Mesenchymal stem cell (in vitro differentiated cells and primary cell): ENCODE measurements around the gene ASMT.
A peak's percentile ranks its signal among the peaks of the same experiment; 100 is the strongest.

Source experiments
- DNase-seq: peaks from one replicate; pipeline ENCODE4 v3.0.0-alpha.2; 2013
- H2AFZ ChIP-seq: one replicate; pipeline ENCODE4 v1.6.1; 2013; ENCODE audit warnings: low read depth, mild to moderate bottlenecking, control low read depth, inconsistent platforms, low read length, moderate library complexity
- H2AK5ac ChIP-seq: 2 replicates; pipeline ENCODE4 v1.6.1; 2013; ENCODE audit warnings: low read length, moderate library complexity, mild to moderate bottlenecking, inconsistent platforms; ENCODE audit not compliant: severe bottlenecking
- H2BK120ac ChIP-seq: one replicate; pipeline ENCODE4 v1.6.1; 2013; ENCODE audit warnings: low read depth, mild to moderate bottlenecking, inconsistent platforms, low read length, moderate library complexity
- H2BK12ac ChIP-seq, 2 experiments: one replicate each; pipeline ENCODE4 v1.6.1; 2013; ENCODE audit warnings: inconsistent platforms in 2 of 2, low read length in 2 of 2, mild to moderate bottlenecking in 2 of 2, moderate library complexity in 2 of 2, control low read depth in 1 of 2
- H2BK15ac ChIP-seq: one replicate; pipeline ENCODE4 v1.6.1; 2013; ENCODE audit warnings: mild to moderate bottlenecking, low read depth, inconsistent platforms; ENCODE audit not compliant: poor library complexity, severe bottlenecking
- H2BK5ac ChIP-seq: 2 replicates; pipeline ENCODE4 v1.6.1; 2013; ENCODE audit warnings: low read depth, mild to moderate bottlenecking, low read length, control low read depth, inconsistent platforms; ENCODE audit not compliant: poor library complexity, severe bottlenecking
- H3K14ac ChIP-seq, 2 experiments: one replicate each; pipeline ENCODE4 v1.6.1; 2013; ENCODE audit warnings: inconsistent platforms in 2 of 2, low read length in 2 of 2, control low read depth in 1 of 2, mild to moderate bottlenecking in 1 of 2, moderate library complexity in 1 of 2
- H3K18ac ChIP-seq, 2 experiments: one replicate each; pipeline ENCODE4 v1.6.1; 2013; ENCODE audit warnings: inconsistent platforms in 2 of 2, low read length in 2 of 2, control low read depth in 1 of 2, low read depth in 1 of 2, mild to moderate bottlenecking in 1 of 2
- H3K23ac ChIP-seq, 2 experiments: one replicate each; pipeline ENCODE4 v1.6.1; 2013; ENCODE audit warnings: inconsistent platforms in 2 of 2, low read length in 2 of 2, mild to moderate bottlenecking in 2 of 2, moderate library complexity in 2 of 2, control low read depth in 1 of 2
- H3K27ac ChIP-seq: 2 replicates; pipeline ENCODE4 v1.5.1; 2013; ENCODE audit warnings: mild to moderate bottlenecking, moderate library complexity, low read length, control low read depth, inconsistent platforms; ENCODE audit not compliant: poor library complexity, severe bottlenecking
- H3K27me3 ChIP-seq, 2 experiments: 2 replicates each; pipeline versions ENCODE4 v1.6.1 to v1.7.0; 2013; ENCODE audit warnings: low read length in 2 of 2, mild to moderate bottlenecking in 2 of 2, moderate library complexity in 2 of 2, control low read depth in 1 of 2, inconsistent platforms in 1 of 2; ENCODE audit not compliant: control insufficient read depth in 1 of 2, insufficient read depth in 1 of 2
- H3K36me3 ChIP-seq, 2 experiments: 2 replicates each; pipeline versions ENCODE4 v1.6.1 to v1.7.0; 2013; ENCODE audit warnings: low read length in 2 of 2, control low read depth in 1 of 2, inconsistent platforms in 1 of 2, low read depth in 1 of 2, mild to moderate bottlenecking in 1 of 2; ENCODE audit not compliant: insufficient read depth in 2 of 2, control insufficient read depth in 1 of 2
- H3K4ac ChIP-seq, 2 experiments: one replicate each; pipeline ENCODE4 v1.6.1; 2013; ENCODE audit warnings: inconsistent platforms in 2 of 2, low read length in 2 of 2, mild to moderate bottlenecking in 2 of 2, moderate library complexity in 2 of 2, control low read depth in 1 of 2, low read depth in 1 of 2
- H3K4me1 ChIP-seq: 2 replicates; pipeline ENCODE4 v1.6.1; 2013; ENCODE audit warnings: low read depth, low read length, control low read depth; ENCODE audit not compliant: control insufficient read depth, insufficient read depth
- H3K4me2 ChIP-seq: 2 replicates; pipeline ENCODE4 v1.6.1; 2013; ENCODE audit warnings: low read length, mild to moderate bottlenecking, inconsistent platforms; ENCODE audit not compliant: poor library complexity, severe bottlenecking
- H3K4me3 ChIP-seq, 2 experiments: 2 replicates each; pipeline versions ENCODE4 v1.5.1 to v1.7.0; 2013; ENCODE audit warnings: low read length in 2 of 2, mild to moderate bottlenecking in 2 of 2, control low read depth in 1 of 2, low read depth in 1 of 2; ENCODE audit not compliant: insufficient read depth in 1 of 2
- H3K79me1 ChIP-seq: replicated peaks from 2 replicates; pipeline ENCODE4 v1.6.1; 2013; ENCODE audit warnings: mild to moderate bottlenecking, control low read depth, low read length, inconsistent platforms; ENCODE audit not compliant: poor library complexity, severe bottlenecking
- H3K9ac ChIP-seq: 2 replicates; pipeline ENCODE4 v1.7.0; 2013; ENCODE audit warnings: mild to moderate bottlenecking, low read length, moderate library complexity
- H3K9me3 ChIP-seq: 2 replicates; pipeline ENCODE4 v1.7.0; 2013; ENCODE audit warnings: mild to moderate bottlenecking, low read length; ENCODE audit not compliant: control insufficient read depth
- H4K8ac ChIP-seq: one replicate; pipeline ENCODE4 v1.6.1; 2013; ENCODE audit warnings: inconsistent platforms, mild to moderate bottlenecking, low read length, moderate library complexity
- H4K91ac ChIP-seq: one replicate; pipeline ENCODE4 v1.6.1; 2013; ENCODE audit warnings: mild to moderate bottlenecking, low read length, inconsistent platforms
- WGBS: methylation state at CpG from one replicate; pipeline ENCODE4 v1.1.7; 2013; ENCODE audit warnings: mixed read lengths; 5-methylcytosine and 5-hydroxymethylcytosine counted together

Gene ASMT

GRCh38 chrX:1609311-1609710, 5.5 kb upstream of the ASMT start:
- Histone ChIP-seq H3K9me3 (no peaks in the 10 kb centered on the region), H3K27me3 (no peaks in the 10 kb centered on the region), H2BK5ac (no peak overlapping the region), H3K27ac (no peak overlapping the region), H3K14ac (no peak overlapping the region), H2BK120ac (no peak overlapping the region), H2BK15ac (no peak overlapping the region), H3K36me3 (peaks cover under 1 to 8% of the 10 kb centered on the region in 2 experiments), H2BK12ac (no peak overlapping the region), H3K4me2 (no peak overlapping the region), H3K4me1 (peaks cover 12% of the 10 kb centered on the region), H3K23ac (no peak overlapping the region), H3K79me1 (peaks cover 2% of the 10 kb centered on the region), H2AFZ (no peak overlapping the region), H3K9ac (no peak overlapping the region), H3K18ac (no peak overlapping the region), H3K4me3 (no peak overlapping the region), H2AK5ac (no peak overlapping the region), H4K91ac (no peak overlapping the region), H3K4ac (no peak overlapping the region), H4K8ac (no peak overlapping the region)
- 96% methylated on average over 10 of the region's 11 CpGs for WGBS
- DNase-seq: no peak

- Histone ChIP-seq H2AK5ac (no peak overlapping the region), H3K14ac (peak overlapping the region in 1 of 2 experiments; percentile 15), H2BK5ac (no peak overlapping the region), H2BK120ac (no peak overlapping the region), H3K4me1 (peaks cover 12% of the 10 kb centered on the region), H3K23ac (no peak overlapping the region), H3K18ac (no peak overlapping the region), H4K8ac (no peak overlapping the region), H3K4ac (no peak overlapping the region), H3K4me2 (no peak overlapping the region), H2BK15ac (no peak overlapping the region), H3K4me3 (no peak overlapping the region), H3K9me3 (no peaks in the 10 kb centered on the region), H2AFZ (no peak overlapping the region), H3K79me1 (peaks cover 2% of the 10 kb centered on the region), H3K36me3 (peaks cover 0 to 7% of the 10 kb centered on the region in 2 experiments), H3K27ac (no peak overlapping the region), H2BK12ac (no peak overlapping the region), H3K27me3 (no peaks in the 10 kb centered on the region), H4K91ac (no peak overlapping the region), H3K9ac (no peak overlapping the region)
- 85% methylated on average over 10 of the region's 10 CpGs for WGBS
- no peak for DNase-seq
Observed at GRCh38 chrX:1609762-1610161, 5.1 kb upstream of the ASMT start.

DNA sequence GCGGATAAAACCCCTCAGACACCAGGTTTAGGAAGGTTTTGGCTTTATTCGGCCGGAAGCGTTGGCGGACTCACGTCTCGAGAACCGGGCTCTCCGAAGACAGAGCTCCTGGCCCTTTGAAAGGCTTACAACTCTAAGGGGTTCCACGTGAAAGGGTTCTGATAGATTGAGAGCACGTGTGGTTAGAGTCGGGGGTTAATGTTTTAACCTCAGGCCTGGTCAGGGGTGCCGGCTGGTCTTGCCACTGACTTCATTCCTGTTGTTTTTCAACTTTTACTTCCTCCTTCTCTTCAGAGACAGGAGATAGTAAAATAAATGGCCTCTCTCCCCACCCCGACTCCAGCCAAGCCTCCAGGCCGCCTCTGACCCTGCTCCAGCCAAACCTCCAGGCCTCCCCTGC, 4.7 kb upstream of the ASMT start:
- DNase-seq: no peak
- H4K8ac ChIP-seq: no peak overlapping the region
- H3K4me3 ChIP-seq: no peak overlapping the region
- 82% methylated on average over 14 of the region's 15 CpGs for WGBS
- H2BK5ac ChIP-seq: no peak overlapping the region
- H3K4me2 ChIP-seq: no peak overlapping the region
- H2BK120ac ChIP-seq: no peak overlapping the region
- no peak overlapping the region for H2BK12ac ChIP-seq
- no peak overlapping the region for H3K4ac ChIP-seq
- H2AK5ac ChIP-seq: no peak overlapping the region
- no peak overlapping the region for H3K27ac ChIP-seq
- peaks cover 12% of the 10 kb centered on the region for H3K4me1 ChIP-seq
- H3K9me3 ChIP-seq: no peaks in the 10 kb centered on the region
- peaks cover 0 to 7% of the 10 kb centered on the region in 2 experiments for H3K36me3 ChIP-seq
- no peak overlapping the region for H4K91ac ChIP-seq
- no peak overlapping the region for H3K9ac ChIP-seq
- H3K18ac ChIP-seq: no peak overlapping the region
- no peak overlapping the region for H2BK15ac ChIP-seq
- H3K27me3 ChIP-seq: no peaks in the 10 kb centered on the region
- no peak overlapping the region for H2AFZ ChIP-seq
- no peak overlapping the region for H3K23ac ChIP-seq
- no peak overlapping the region for H3K14ac ChIP-seq
- H3K79me1 ChIP-seq: peaks cover 2% of the 10 kb centered on the region

DNA sequence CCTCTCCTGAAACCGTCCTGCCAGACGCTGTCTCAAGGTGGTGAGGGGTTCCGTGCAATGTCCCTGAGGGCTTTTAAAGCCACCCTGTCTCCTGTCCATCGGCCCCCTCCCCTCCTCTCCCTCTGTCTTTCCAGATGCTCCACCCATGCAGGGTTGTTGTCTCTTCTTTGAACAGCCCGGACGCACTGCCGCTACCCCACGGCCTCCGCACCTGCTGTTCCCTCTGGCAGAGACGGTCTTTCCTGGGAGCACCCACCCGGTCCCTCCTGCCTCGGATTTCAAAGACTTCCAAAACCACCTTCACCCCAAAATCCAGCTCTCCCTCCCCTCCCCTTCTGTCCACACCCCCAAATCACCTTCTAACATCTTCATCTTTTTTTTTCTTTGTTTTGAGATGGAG, 4.1 kb upstream of the ASMT start:
- no peak for DNase-seq
- Histone ChIP-seq H2BK5ac (no peak overlapping the region), H3K4ac (no peak overlapping the region), H3K36me3 (peaks cover 0 to 7% of the 10 kb centered on the region in 2 experiments), H3K9ac (no peak overlapping the region), H3K23ac (no peak overlapping the region), H3K79me1 (no peaks in the 10 kb centered on the region), H3K18ac (no peak overlapping the region), H3K9me3 (no peaks in the 10 kb centered on the region), H3K14ac (no peak overlapping the region), H2AK5ac (no peak overlapping the region), H4K91ac (no peak overlapping the region), H2BK15ac (no peak overlapping the region), H3K4me3 (no peak overlapping the region), H3K27me3 (no peaks in the 10 kb centered on the region), H2AFZ (no peak overlapping the region), H4K8ac (no peak overlapping the region), H2BK120ac (no peak overlapping the region), H2BK12ac (no peak overlapping the region), H3K4me2 (no peak overlapping the region), H3K4me1 (peaks cover 12% of the 10 kb centered on the region), H3K27ac (no peak overlapping the region)
- WGBS: 83% methylated on average over 12 of the region's 12 CpGs
